NCI-H1436 (cell line): Measurements from ENCODE around the gene CADM2.
"Not testable (repeated sequence)": the region's sequence is repeated elsewhere in the genome, so short reads cannot be mapped to it uniquely, and the experiment has no call there.

Experiments used
- DNase-seq: peaks from one replicate; lab custom pipeline; 2025; lab: John Stamatoyannopoulos, UW

CADM2 gene

DNA sequence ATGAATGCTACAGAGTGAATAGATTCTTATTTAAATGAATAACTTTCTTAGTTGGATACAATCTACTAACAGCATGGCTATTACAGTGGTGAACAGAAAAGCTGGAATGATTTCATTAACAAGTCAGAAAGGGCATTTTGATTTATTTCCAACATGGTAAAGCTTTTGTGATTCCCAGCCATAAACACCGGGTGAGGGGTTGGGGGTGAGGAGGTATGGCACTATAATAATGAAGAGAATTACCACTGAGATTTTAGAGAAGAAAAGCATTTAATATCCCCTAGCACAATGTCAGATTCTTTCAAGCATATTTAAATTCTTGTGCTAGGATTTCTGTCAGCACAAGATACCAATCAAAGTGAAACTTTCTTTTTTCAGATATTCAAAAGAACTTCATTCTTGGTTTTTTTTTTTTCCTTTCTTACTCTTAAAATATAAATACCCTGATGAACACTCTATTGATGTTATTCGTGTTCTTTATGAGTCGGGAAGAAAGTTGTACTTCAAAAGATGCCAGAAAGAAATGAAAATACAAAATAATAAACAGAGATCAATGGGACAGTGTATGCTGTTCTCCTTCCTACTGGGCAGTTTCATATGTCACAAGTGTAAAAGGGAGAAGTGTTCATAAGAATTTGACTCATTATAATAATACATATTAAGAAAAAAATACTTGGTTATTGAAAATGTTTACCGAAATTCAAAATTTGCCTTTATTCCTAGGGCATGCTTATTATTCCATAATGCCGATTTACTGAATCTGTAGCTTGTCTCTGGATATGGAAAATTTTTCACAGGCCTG is 522.8 kb downstream of the CADM2 start:
- no peak for DNase-seq

DNA sequence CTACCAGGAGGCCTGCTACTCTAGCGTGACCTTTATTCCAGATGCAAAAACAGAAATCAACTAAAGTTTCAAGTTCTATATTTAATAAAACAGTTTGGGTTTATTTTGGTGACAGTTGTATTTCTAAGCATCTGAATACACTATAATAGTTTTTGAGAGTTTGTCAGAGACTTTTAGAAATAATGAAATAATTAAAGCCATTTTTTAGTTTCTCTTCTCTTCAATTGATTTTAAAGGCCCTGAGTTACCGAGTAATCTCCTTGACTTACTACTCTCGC is 523.4 kb downstream of the CADM2 start:
- no peak for DNase-seq

DNA sequence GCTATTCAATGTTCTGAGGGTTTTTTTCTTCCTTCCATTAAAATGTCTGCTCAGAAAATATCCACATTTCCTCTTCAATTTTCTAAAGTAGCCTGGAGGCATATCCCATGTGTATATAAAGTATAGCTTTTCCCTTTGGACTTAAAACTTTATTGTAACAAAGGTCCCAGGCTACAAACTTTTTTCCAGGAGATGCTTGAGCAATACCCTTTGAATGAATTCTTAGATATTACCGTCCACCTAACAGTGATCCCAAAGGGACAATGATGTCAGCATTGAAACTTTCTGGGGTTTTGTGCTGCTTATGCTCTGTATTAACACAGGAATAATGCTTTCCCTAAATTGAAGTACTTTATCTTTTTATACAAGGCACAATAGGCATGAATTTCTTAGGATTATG is 525.2 kb downstream of the CADM2 start:
- no peak for DNase-seq

DNA sequence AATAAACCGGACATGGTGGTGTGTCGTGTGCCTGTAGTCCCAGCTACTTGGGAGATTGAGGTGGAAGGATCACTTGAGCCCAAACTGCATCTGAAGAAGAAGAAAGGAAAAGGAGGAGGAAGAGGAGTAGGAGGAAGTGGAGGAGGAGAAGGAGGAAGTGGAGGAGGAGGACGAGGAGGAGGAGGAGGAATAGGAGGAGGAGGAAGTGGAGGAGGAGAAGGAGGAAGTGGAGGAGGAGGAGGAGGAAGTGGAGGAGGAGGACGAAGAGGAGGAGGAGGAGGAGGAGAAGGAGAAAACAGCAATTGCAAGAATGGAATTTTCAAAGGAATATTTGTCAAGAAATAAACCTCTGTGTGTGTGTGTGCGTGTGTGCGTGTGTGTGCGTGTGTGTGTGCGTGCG is 528.6 kb downstream of the CADM2 start:
- no peak for DNase-seq

DNA sequence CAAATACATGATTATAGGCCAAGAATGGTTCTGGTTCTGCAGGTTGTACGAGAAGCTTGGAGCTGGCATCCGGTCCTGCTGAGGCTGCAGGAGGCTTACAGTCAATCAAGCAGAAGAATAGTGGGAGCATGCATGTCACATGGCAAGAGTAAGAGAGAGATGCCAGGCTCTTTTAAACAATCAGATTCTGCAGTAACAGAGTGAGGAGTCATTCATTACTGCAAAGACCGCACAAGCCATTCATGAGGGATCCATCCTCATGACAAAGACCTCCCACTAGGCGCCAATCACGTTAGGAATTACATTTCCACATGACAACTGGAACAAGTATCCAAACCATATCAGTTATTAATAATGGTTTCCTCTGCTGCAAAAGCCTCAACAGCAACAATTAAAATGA is 536.8 kb downstream of the CADM2 start:
- no peak for DNase-seq

DNA sequence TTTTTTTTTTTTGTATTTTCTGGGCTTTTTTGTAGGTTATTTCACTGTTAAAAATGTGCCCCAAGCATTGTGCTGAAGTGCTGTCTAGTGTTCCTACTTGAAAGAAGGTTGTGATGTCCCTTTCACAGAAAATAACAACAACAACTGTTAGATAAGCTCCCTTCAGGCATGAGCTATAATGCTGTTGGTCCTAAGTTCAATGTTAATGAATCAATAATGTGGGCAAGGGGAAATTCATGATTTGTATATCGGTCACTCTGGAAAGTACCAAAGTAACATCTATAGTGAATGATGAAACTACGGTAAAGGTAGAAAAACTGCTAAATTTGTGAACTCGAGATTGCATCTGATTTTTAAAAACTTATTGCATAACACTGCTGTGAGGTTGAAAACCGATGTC is 539.4 kb downstream of the CADM2 start:
- DNase-seq: no peak

DNA sequence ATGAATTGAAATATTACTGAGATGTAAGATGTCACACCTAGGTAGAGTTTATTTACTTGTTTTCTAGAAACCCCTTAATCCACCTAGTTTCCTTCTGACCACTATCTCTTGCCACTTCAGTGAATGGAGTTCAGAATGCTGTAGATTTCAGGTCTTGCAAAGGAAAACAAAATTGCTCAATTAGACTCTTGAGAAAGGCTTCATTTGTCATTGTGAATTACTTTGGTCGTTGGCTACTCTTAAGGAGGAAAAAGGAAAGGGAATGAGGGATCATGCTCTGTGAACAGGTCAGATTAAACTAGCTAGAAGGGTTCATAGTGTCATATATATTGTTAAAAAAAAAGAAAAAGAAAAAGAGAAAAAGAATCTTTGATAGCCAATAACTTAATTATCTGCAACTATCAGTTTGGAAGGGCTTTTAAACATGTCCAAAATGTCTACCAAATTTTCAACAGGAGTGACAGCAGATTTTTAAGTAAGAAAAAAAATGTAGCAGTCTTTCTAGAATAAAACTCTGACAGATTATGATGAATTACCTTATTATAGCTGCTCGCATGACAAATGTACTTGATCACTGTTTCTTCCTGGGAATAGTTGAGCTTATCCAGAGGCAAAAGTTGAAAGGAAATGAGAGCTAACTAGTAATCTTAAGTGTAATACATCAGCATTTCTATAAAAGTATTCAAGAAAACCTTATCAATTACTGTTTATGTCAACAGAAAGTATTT is 543.5 kb downstream of the CADM2 start:
- no peak for DNase-seq

DNA sequence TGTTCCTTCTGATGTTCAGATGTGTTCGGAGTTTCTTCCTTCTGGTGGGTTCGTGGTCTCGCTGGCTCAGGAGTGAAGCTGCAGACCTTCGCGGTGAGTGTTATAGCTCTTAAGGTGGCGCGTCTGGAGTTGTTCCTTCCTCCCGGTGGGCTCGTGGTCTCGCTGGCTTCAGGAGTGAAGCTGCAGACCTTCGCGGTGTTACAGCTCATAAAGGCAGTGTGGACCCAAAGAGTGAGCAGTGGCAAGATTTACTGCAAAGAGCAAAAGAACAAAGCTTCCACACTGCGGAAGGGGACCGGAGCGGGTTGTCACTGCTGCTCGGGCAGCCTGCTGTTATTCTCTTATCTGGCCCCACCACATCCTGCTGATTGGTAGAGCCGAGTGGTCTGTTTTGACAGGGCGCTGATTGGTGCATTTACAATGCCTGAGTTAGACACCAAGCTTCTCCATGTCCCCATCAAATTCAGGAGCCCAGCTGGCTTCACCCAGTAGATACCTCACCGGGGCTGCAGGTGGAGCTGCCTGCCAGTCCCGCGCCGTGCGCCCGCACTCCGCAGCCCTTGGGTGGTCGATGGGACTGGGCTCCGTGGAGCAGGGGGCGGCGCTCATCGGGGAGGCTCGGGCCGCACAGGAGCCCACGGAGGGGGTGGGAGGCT is 545.5 kb downstream of the CADM2 start:
- DNase-seq: not testable (repeated sequence)

DNA sequence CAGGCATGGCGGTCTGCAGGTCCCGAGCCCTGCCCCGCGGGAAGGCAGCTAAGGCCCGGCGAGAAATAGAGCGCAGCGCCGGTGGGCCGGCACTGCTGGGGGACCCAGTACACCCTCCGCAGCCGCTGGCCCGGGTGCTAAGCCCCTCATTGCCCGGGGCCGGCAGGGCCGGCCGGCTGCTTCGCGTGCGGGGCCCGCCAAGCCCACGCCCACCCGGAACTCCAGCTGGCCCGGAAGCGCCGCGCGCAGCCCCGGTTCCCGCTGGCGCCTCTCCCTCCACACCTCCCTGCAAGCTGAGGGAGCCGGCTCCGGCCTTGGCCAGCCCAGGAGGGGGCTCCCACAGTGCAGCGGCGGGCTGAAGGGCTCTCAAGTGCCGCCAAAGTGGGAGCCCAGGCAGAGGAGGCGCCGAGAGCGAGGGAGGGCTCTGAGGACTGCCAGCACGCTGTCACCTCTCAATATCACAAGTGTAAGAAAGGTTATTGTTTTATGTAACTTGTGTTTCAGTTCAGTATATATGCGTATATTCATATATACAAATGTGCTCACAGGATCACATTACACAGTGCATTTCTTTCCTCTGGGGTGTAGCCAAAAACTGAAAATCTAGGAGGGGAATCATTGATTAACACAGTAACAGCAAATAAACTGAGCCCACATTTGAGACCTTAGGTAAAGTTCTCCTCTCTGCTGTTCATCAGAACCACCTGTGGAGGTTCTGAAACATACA is 546.2 kb downstream of the CADM2 start:
- not testable (repeated sequence) for DNase-seq

DNA sequence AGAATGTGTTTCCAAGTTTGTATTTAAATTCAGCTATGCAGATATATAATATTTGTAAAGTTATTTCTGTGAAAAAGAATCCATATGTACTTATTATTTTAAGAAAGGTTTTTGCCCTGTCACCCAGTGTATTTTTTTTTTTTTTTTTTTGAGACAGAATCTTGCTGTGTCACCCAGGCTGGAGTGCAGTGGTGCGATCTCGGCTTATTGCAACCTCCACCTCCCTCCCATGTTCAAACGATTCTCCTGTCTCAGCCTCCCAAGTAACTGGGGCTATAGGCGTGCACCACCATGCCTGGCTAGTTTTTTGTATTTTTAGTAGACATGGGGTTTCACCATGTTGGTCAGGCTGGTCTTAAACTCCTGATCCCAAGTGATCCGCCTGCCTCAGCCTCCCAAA is 548.3 kb downstream of the CADM2 start:
- not testable (repeated sequence) for DNase-seq

DNA sequence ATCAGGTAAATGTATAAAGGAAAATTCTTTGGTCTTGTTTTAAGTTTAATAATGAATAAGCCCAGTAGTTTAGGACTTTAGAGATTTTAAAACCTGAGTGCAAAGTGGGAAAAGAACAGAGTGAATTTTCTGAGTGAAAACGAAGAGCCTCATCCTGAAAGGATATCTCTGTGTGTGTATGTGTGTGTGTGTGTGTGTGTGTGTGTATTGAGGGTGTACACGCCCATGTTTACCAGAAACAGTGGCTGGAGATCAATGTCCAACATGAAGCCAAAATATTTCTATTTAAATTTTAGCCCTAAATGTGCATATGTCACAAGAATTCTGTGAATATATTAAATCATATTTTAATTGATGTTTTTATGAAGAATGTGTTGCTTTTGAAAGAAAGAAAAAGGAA is 549.9 kb downstream of the CADM2 start:
- no peak for DNase-seq

DNA sequence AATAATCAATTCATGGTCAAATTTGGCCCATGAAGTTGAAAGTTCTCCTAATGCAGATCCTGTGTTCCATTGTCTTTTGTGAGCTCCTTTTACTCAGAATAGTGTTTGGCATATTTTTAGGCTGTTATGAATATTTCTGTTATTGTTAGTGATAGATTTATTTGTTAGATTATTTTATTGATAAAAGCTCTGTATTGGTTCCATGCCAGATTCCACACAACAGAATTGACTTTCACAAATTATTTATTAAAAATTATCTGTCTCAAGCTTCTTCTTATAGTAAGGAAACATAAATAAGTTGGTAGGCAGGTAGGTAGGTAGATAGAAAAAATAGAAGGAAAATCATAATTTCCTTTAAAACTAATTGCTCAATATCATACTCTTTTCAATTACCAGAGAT is 557.4 kb downstream of the CADM2 start:
- DNase-seq: no peak

DNA sequence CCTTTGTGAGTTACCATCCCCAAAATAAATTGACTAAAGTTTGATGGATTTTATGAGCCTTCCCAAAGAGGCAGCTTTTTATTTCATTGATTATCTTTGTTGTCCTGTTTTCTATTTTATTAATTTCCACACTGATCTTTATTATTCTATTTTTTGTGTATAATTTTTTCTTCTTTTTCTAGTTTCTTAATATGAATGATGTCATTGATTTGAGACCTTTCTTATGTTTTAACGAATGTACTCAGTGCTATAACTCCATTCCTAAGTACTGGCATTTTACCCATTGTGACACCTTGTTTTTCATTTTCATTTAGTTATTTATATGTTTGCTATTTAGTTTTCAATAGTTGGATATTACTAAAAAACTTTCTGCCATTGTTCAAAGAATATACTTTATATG is 565.3 kb downstream of the CADM2 start:
- DNase-seq: no peak

DNA sequence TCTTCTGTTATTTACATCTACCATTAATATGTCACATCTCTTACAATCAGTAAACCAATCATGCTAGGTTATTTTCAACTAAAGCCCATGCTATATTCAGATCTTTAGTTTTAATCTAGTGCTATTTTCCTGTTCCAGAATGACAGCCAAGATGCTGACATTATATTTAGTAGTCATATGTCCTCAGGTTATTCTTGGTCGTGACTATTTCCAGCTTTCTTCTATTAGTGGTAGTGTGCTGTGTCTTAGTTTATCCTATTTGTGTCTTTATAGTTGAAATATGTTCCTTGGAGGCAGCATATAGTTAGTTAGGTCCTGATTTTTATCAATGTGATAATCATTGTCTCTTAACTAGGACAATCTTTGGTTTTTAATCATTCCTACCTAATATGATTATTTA is 566.5 kb downstream of the CADM2 start:
- no peak for DNase-seq

DNA sequence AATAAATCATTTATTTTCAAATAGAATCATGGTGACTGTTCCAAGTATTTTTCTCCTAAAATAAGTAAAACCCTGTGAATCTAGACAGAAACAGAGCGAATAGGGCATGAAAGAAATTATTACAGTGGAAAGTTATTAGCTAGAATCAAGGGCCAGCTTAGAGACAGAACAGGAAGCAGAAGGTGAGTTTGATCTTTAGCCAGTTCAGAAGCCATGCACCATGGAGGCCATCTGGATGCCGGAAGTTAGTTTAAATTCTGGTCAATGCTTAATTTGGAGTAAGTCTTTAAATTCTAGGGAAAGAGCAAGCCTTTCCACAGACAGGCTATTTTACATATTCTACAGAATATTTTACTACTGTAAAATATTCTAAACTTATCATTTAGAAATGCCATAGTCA is 574.8 kb downstream of the CADM2 start:
- DNase-seq: no peak

DNA sequence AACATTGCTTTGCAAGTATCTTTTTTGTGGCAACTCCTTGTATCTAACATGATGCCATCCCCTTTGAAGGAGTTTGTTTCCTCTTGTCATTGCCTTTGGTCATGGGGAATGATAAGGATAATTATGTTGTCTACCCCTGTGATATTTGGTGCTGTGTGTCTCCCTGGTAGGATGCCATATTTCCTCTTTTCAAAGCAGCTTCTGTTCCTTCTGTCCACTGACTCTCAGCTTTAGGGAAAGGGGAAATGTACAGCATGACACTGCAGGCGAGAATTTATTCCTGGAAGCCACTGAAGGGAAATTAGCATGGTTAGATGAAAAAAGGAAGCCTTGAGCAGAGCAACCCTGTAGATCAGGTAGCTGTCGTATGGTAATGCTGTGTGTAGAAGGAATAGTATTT is 576.7 kb downstream of the CADM2 start:
- DNase-seq: no peak

DNA sequence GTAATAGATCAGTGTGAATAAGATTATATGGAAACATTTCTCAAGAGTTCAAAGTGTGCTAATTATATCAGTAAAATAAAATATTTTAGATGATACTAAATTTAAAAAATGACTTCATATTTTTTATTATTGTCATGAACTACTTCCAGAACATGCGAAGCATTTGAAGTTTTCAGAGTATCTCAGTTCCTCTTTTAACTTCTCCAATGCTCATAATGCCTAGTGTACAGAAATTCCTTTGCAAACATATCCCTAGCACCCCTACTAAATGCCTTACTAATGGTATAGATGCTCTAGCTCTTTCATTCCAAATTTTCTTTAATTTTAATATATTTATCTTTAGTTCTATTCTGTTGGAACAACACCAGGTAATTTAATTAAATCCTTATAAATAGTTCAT is 580.4 kb downstream of the CADM2 start:
- no peak for DNase-seq

DNA sequence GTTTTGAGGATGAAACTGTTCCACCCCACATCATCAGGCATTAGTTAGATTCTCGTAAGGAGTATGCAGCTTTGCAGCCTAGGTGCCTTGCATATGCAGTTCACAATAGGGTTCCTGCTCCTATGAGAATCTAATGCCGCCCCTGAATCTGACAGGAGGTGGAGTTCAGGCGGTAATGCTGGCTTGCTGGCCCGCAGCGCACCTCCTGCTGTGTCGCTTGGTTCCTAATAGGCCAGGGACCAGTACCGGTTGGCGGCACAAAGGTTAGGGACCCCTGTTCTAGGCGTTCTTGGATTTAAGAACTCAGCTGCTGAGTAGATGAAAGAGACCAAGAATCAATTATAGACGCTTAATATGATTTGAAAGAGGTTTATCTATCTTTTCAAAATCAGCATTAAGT is 595.4 kb downstream of the CADM2 start:
- DNase-seq: no peak

DNA sequence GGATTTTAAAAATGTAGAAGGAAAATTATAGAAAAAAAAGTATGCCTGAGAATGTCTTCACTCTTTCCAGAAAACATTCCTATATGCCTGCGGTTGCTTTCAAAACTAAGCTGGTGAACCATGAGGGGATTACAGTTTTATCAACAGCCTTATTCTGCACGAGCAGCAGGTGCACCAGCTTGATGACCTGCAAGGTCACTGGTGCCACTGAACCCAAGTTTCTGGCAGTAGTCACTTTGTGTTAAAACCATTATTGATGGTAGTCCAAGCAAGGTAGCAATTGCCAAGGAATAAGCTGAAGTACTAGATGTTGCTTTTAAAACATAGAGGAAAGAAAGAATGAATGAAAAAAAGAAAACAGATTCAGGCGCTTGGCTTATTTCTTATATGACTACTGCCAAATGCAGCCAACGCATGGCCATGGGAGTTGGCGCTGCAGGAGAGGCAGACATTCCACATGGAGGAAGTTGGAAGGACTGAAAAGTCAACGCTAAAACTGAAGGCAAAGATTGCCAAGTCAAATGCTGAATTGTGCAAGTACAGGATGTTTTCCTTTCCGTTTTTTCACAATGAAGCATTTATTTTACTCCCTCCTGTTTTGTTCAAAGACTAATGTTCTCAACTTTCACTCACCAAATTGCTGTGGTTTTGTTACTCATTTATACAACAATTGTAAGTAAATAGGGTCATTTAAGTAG is 601.4 kb downstream of the CADM2 start:
- no peak for DNase-seq

DNA sequence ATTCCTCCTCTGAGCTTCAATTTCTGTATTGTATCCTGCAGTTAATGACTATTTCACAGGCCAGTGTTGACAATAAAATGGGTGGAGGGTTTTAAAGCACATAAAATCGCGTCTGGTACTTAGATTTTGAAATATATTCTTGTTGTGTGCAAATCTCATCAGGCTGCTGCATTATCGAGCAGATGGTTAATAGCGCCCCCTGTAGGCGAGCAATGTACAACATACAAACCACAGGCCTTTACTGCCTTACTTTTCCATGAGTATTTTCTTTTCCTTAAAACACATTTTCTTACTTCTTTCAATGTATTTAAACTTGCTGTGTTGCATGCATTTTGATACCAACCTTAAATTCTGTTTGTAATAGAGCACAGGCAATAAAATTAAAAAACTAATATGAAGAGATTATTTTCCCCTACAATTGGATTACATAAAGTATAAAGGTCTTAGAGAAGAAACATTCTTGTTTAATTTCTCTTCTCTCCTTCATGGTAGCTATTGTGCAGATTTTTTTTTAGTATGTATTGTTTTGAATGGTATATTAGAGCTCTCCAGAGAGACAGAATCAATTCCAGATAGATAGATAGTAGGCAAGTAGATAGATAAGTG is 608.4 kb downstream of the CADM2 start:
- peak; percentile 3 for DNase-seq

DNA sequence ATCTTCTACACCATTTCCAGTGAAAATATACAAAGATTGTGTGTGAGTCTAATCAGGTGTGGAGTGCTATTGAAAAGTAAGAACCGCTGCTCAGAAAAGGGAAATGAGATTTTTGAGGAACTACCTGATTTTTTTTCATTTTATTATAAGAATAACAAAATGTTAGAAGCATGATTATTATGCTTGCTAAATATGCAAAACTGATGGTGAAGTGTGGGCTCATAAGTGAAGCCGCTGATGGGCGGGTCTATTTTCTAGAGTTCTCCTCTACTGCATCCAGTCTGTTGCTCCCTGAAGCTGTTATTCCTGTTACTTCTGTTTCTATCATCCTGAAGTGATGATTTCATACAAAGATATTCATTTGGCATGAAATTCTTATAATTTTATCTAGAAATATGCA is 612.0 kb downstream of the CADM2 start:
- DNase-seq: no peak

DNA sequence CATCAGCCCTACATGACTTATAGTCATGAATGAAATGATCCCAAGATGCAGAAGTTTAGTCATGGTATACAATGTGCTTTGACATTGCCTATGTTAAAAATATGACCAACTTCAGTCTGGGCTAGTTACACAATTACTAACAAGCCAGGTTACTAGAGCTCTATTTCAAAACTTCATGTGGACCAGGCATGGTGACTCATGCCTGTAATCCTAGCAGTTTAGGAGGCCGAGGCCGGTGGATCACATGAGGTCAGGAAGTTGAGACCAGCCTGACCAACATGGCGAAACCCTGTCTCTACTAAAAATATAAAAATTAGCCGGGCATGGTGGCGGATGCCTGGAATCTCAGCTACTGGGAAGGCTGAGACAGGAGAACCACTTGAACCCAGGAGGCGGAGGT is 613.0 kb downstream of the CADM2 start:
- DNase-seq: no peak
